Astrocyte (in vitro differentiated cells and primary cell): Measurements from ENCODE around the gene FAM107B. TPM values are rescaled to one million over a fixed set of nuclear protein-coding genes. Genes with fewer than 3 reads are reported as not detected.
"Not testable (repeated sequence)": the region's sequence is repeated elsewhere in the genome, so short reads cannot be mapped to it uniquely, and the experiment has no call there.

Experiments used
- DNase-seq: peaks from one replicate; pipeline ENCODE4 v3.0.0-alpha.2; 2010; ENCODE audit warnings: low read depth
- FAIRE-seq: peaks from 2 replicates; lab custom pipeline; 2011; peaks lifted over from hg19 to GRCh38; lab: Jason Lieb, UNC
- H2AFZ ChIP-seq: 2 replicates; pipeline ENCODE4 v1.6.0; 2012; ENCODE audit warnings: low read depth, low read length, inconsistent platforms
- H3K27ac ChIP-seq: 2 replicates; pipeline ENCODE4 v1.5.1; 2011; ENCODE audit warnings: low read depth, low read length, inconsistent platforms
- H3K27me3 ChIP-seq: 2 replicates; pipeline ENCODE4 v1.6.0; 2011; ENCODE audit warnings: low read length, inconsistent platforms; ENCODE audit not compliant: insufficient read depth
- H3K36me3 ChIP-seq: 2 replicates; pipeline ENCODE4 v1.5.1; 2011; ENCODE audit warnings: low read length, inconsistent platforms; ENCODE audit not compliant: insufficient read depth
- H3K4me1 ChIP-seq: 2 replicates; pipeline ENCODE4 v1.5.1; 2011; ENCODE audit warnings: low read length, inconsistent platforms; ENCODE audit not compliant: insufficient read depth
- H3K4me2 ChIP-seq: 2 replicates; pipeline ENCODE4 v1.6.0; 2012; ENCODE audit warnings: low read length, inconsistent platforms
- H3K4me3 ChIP-seq: 2 replicates; pipeline ENCODE4 v1.5.1; 2011; ENCODE audit warnings: low read depth, mild to moderate bottlenecking, low read length, inconsistent platforms; ENCODE audit not compliant: insufficient read depth
- H3K79me2 ChIP-seq: 2 replicates; pipeline ENCODE4 v1.6.0; 2012; ENCODE audit warnings: mild to moderate bottlenecking, low read length, inconsistent platforms; ENCODE audit not compliant: insufficient read depth
- H3K9ac ChIP-seq: 2 replicates; pipeline ENCODE4 v1.6.0; 2012; ENCODE audit warnings: mild to moderate bottlenecking, low read length, inconsistent platforms
- H3K9me3 ChIP-seq: 2 replicates; pipeline ENCODE4 v1.5.1; 2012; ENCODE audit warnings: low read depth, mild to moderate bottlenecking, low read length, inconsistent platforms; ENCODE audit not compliant: insufficient read depth
- H4K20me1 ChIP-seq: 2 replicates; pipeline ENCODE4 v1.6.0; 2012; ENCODE audit warnings: low read length, inconsistent platforms; ENCODE audit not compliant: insufficient read depth
- H3K27ac Mint-ChIP-seq: one replicate; pipeline ENCODE4 v1.8.0; 2021; ENCODE audit warnings: mild to moderate bottlenecking, mixed read lengths; ENCODE audit not compliant: unreplicated experiment
- H3K27me3 Mint-ChIP-seq: one replicate; pipeline ENCODE4 v1.8.0; 2021; ENCODE audit warnings: low read depth, mixed read lengths; ENCODE audit not compliant: unreplicated experiment
- H3K36me3 Mint-ChIP-seq: one replicate; pipeline ENCODE4 v1.8.0; 2021; ENCODE audit warnings: low read depth, mixed read lengths; ENCODE audit not compliant: unreplicated experiment
- H3K4me1 Mint-ChIP-seq: one replicate; pipeline ENCODE4 v1.8.0; 2021; ENCODE audit warnings: low read depth, mixed read lengths; ENCODE audit not compliant: unreplicated experiment
- H3K4me3 Mint-ChIP-seq: one replicate; pipeline ENCODE4 v1.8.0; 2021; ENCODE audit warnings: mild to moderate bottlenecking, moderate library complexity, mixed read lengths; ENCODE audit not compliant: unreplicated experiment
- H3K9me3 Mint-ChIP-seq: one replicate; pipeline ENCODE4 v1.8.0; 2021; ENCODE audit warnings: mild to moderate bottlenecking, mixed read lengths; ENCODE audit not compliant: unreplicated experiment
- CTCF ChIP-seq: IDR thresholded peaks from 2 replicates; pipeline ENCODE4 v1.5.1; 2011; ENCODE audit warnings: low read depth, mild to moderate bottlenecking, inconsistent platforms, low read length, moderate library complexity; ENCODE audit not compliant: insufficient read depth
- EZH2 ChIP-seq: IDR thresholded peaks from 2 replicates; pipeline ENCODE4 v1.6.1; 2012; ENCODE audit warnings: mild to moderate bottlenecking, low read length, inconsistent platforms; ENCODE audit not compliant: insufficient read depth
- total RNA-seq: library from RNA; stranded (reverse); gene quantifications from 2 replicates; pipeline ENCODE4 v1.2.1, GENCODE V29; 2021

The FAM107B gene
- total RNA-seq, 1 donor from 2014 or later, result 36.0 TPM

GRCh38 chr10:14712991-14713424 is 61.7 kb downstream of the FAM107B start:
- Histone ChIP-seq H2AFZ (peak overlapping the region; percentile 35), H3K9ac (no peak overlapping the region), H3K4me3 (no peak overlapping the region), H3K36me3 (no peaks in the 10 kb centered on the region), H3K27me3 (no peaks in the 10 kb centered on the region), H3K79me2 (no peaks in the 10 kb centered on the region), H3K27ac (peak overlapping the region; percentile 61), H3K4me2 (peak overlapping the region; percentile 41), H3K9me3 (no peaks in the 10 kb centered on the region), H4K20me1 (no peaks in the 10 kb centered on the region), H3K4me1 (peaks cover 6% of the 10 kb centered on the region)
- no peaks in the 10 kb centered on the region for H3K4me1 Mint-ChIP-seq
- FAIRE-seq, result no peak
- no peak overlapping the region for H3K27ac Mint-ChIP-seq
- no peak for DNase-seq
- H3K4me3 Mint-ChIP-seq, result no peak overlapping the region
- H3K27me3 Mint-ChIP-seq, result peaks cover 4% of the 10 kb centered on the region
- no peaks in the 10 kb centered on the region for H3K36me3 Mint-ChIP-seq
- TF ChIP-seq EZH2 (no peak), CTCF (no peak)
- H3K9me3 Mint-ChIP-seq, result no peaks in the 10 kb centered on the region

- H3K27me3 Mint-ChIP-seq, H3K27ac Mint-ChIP-seq, H3K4me1 Mint-ChIP-seq, H2AFZ ChIP-seq, H3K27me3 ChIP-seq, H3K36me3 Mint-ChIP-seq, FAIRE-seq, H4K20me1 ChIP-seq, H3K4me3 Mint-ChIP-seq, H3K27ac ChIP-seq, H3K4me2 ChIP-seq, H3K4me1 ChIP-seq, H3K9me3 Mint-ChIP-seq, H3K36me3 ChIP-seq, H3K4me3 ChIP-seq, H3K79me2 ChIP-seq, H3K9ac ChIP-seq, DNase-seq, H3K9me3 ChIP-seq: not testable (repeated sequence)
Measured at GRCh38 chr10:14709344-14709743, 65.4 kb downstream of the FAM107B start.

- Histone ChIP-seq H3K9me3 (no peaks in the 10 kb centered on the region), H3K27ac (no peak overlapping the region), H3K9ac (no peak overlapping the region), H3K36me3 (no peaks in the 10 kb centered on the region), H3K79me2 (no peaks in the 10 kb centered on the region), H3K4me3 (no peak overlapping the region), H2AFZ (no peak overlapping the region), H3K4me1 (no peaks in the 10 kb centered on the region), H3K4me2 (no peak overlapping the region), H4K20me1 (no peaks in the 10 kb centered on the region), H3K27me3 (no peaks in the 10 kb centered on the region)
- H3K4me1 Mint-ChIP-seq, result no peaks in the 10 kb centered on the region
- no peak overlapping the region for H3K4me3 Mint-ChIP-seq
- no peak overlapping the region for H3K27ac Mint-ChIP-seq
- DNase-seq (no peak), FAIRE-seq (no peak)
- H3K27me3 Mint-ChIP-seq, result peaks cover 12% of the 10 kb centered on the region
- H3K36me3 Mint-ChIP-seq, result no peaks in the 10 kb centered on the region
- H3K9me3 Mint-ChIP-seq, result no peaks in the 10 kb centered on the region
- no peak for TF ChIP-seq EZH2
- TF ChIP-seq CTCF, result no peak
Measured at GRCh38 chr10:14707481-14707880, 67.2 kb downstream of the FAM107B start.
